H1 (cell line): Measurements from ENCODE around the gene GDPGP1. TPM values are rescaled to one million over a fixed set of nuclear protein-coding genes. Genes with fewer than 3 reads are reported as not detected.

Source experiments
- CBX5 ChIP-seq: fragments of 300-800, 300-1000 bp; sonication (generic); IDR thresholded peaks from 2 replicates; pipeline ENCODE4 v1.7.1; 2016; ENCODE audit warnings: antibody characterized with exemption, low read length, low read depth
- CHD1 ChIP-seq: IDR thresholded peaks from 2 replicates; pipeline ENCODE4 v1.6.1; 2012; ENCODE audit warnings: low read depth, low read length, improper control_type of control experiment
- E2F6 ChIP-seq: IDR thresholded peaks from 2 replicates; pipeline ENCODE4 v1.6.1; 2012; ENCODE audit warnings: inconsistent platforms
- HDAC2 ChIP-seq, 2 experiments: fragments of 300-600 bp in 1 of 2; sonication (generic) in 1 of 2; IDR thresholded peaks; 2 replicates each; pipeline ENCODE4 v1.6.1; 2011 to 2012; ENCODE audit warnings: low read depth in 2 of 2, low read length in 2 of 2, mild to moderate bottlenecking in 2 of 2, moderate library complexity in 2 of 2, borderline replicate concordance in 1 of 2, inconsistent platforms in 1 of 2
- MAFK ChIP-seq: IDR thresholded peaks from 2 replicates; pipeline ENCODE4 v1.6.1; 2012; ENCODE audit warnings: low read depth, mild to moderate bottlenecking, improper control_type of control experiment, low read length
- NRF1 ChIP-seq: IDR thresholded peaks from 2 replicates; pipeline ENCODE4 v1.6.1; 2011; ENCODE audit warnings: mild to moderate bottlenecking, low read depth, low read length, improper control_type of control experiment
- PHF8 ChIP-seq: fragments of 200-600 bp; sonication (generic); conservative IDR thresholded peaks from 2 replicates; pipeline ENCODE4 v1.7.1; 2012; ENCODE audit warnings: low read depth, mild to moderate bottlenecking, inconsistent platforms, low read length, moderate library complexity
- POLR2A ChIP-seq, 2 experiments: IDR thresholded peaks; 1 replicate in 1 of 2; 2 replicates in 1 of 2; pipeline ENCODE4 v1.6.1; 2011; ENCODE audit warnings: low read depth in 2 of 2, low read length in 2 of 2, mild to moderate bottlenecking in 2 of 2; ENCODE audit errors: control extremely low read depth in 1 of 2
- RAD21 ChIP-seq, 2 experiments: IDR thresholded peaks in 1 of 2; conservative IDR thresholded peaks in 1 of 2; 2 replicates each; pipeline ENCODE4 v1.6.1; 2011; ENCODE audit warnings: low read depth in 2 of 2, low read length in 2 of 2, improper control_type of control experiment in 1 of 2, inconsistent platforms in 1 of 2, mild to moderate bottlenecking in 1 of 2, moderate library complexity in 1 of 2
- RBBP5 ChIP-seq: IDR thresholded peaks from 2 replicates; pipeline ENCODE4 v1.7.1; 2012; ENCODE audit warnings: low read depth, mild to moderate bottlenecking, inconsistent platforms, low read length, moderate library complexity, borderline replicate concordance
- SIN3A ChIP-seq, 2 experiments: IDR thresholded peaks in 1 of 2; conservative IDR thresholded peaks in 1 of 2; 2 replicates each; pipeline ENCODE4 v1.6.1; 2011 to 2012; ENCODE audit warnings: low read length in 2 of 2, improper control_type of control experiment in 1 of 2, low read depth in 1 of 2, mild to moderate bottlenecking in 1 of 2
- SP1 ChIP-seq: IDR thresholded peaks from 2 replicates; pipeline ENCODE4 v1.6.1; 2011; ENCODE audit warnings: low read depth, low read length
- TCF12 ChIP-seq: IDR thresholded peaks from 2 replicates; pipeline ENCODE4 v1.6.1; 2011; ENCODE audit warnings: low read depth, mild to moderate bottlenecking, low read length
- polyA plus RNA-seq, 7 experiments: library from polyadenylated mRNA; depleted of rRNA in 3 of 7; stranded (reverse) in 5 of 7; unstranded in 2 of 7; fragments of >200 nt in 5 of 7; fragments of 200-250 nt in 2 of 7; gene quantifications; 1 replicate in 5 of 7; 2 replicates in 1 of 7; 4 replicates in 1 of 7; pipeline versions ENCODE4 v1.2.1 to v1.2.3, GENCODE V29; 2011 to 2013; ENCODE audit warnings: missing spikeins in 2 of 7, mixed read lengths in 2 of 7
- total RNA-seq: library from RNA; stranded (reverse); fragmentation: NEBNext Ultra II Directional; extraction: Animal tissue kit (Norgen Biotek cat#: 25700); gene quantifications from 2 replicates; pipeline ENCODE4 v1.2.1, GENCODE V29; 2021

GDPGP1 gene
- total and polyA plus RNA-seq, 2 of the 8 experiments (the other 6 are each of a cell fraction or from before 2014, with no cell fraction given), result 1.8 to 5.6 TPM

- TF ChIP-seq HDAC2 (IDR thresholded peaks at IDR 0.05; ENCODE audit: borderline replicate concordance in 1 of 2, low read depth in 2 of 2, low read length in 2 of 2) (no peak), CHD1 (no peak), POLR2A (IDR thresholded peaks at IDR 0.05; ENCODE audit: control extremely low read depth in 1 of 2, low read depth in 2 of 2, low read length in 2 of 2) (0 out of 3 replicates have a peak, but pooled peaks of 1 of the 2 experiments have one; percentile 37), PHF8 (no peak), SP1 (no peak), SIN3A (conservative IDR thresholded peaks at IDR 0.05 in 1 of 2, IDR thresholded peaks at IDR 0.05 in 1 of 2; ENCODE audit: low read depth in 1 of 2, low read length in 2 of 2) (0 out of 4 replicates have a peak, but pooled peaks of 1 of the 2 experiments have one; percentile 37), CBX5 (no peak), TCF12 (no peak), RBBP5 (no peak), MAFK (no peak), E2F6 (no peak), RAD21 (IDR thresholded peaks at IDR 0.05 in 1 of 2, conservative IDR thresholded peaks at IDR 0.05 in 1 of 2; ENCODE audit: low read depth in 2 of 2, low read length in 2 of 2) (peak; percentile 59 to 69), NRF1 (no peak)
Observed at GRCh38 chr15:90219421-90220141, 14.4 kb upstream of the GDPGP1 start (continued).
